GM19452 (cell line): ENCODE data around the gene ACP3.

Experiments used
- ATAC-seq: cut with Tn5 transposase; IDR thresholded peaks from one replicate; pipeline ENCODE4 v1.9.1; 2021; ENCODE audit not compliant: unreplicated experiment

ACP3 gene

GRCh38 chr3:132405609-132406299, 88.5 kb downstream of the ACP3 start:
- ATAC-seq: no peak

DNA sequence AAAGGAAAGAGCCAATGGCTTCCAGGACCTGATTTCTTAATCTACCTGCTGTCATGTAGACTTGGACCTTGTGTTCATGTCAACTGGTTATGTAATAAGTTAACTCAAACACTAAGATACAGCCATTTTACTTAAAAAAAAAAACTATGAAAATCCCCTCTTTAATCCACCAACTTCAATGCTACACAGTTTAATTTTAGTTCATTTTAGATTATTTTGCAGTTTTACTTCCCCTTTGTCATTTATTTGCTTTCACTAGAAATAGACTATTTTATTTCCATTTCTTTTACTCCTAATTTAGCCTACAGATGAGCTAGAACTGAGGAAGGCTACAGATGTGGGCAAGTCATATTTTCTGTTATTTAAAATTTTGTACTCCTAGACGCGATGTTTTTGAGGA, 89.4 kb downstream of the ACP3 start:
- no peak for ATAC-seq

GRCh38 chr3:132407025-132407424, 89.8 kb downstream of the ACP3 start:
- no peak for ATAC-seq
